ENCODE measurements around the gene CXCL17. TPM values are rescaled to one million over a fixed set of nuclear protein-coding genes. Genes with fewer than 3 reads are reported as not detected.
A peak's percentile ranks its signal among the peaks of the same experiment; 100 is the strongest.

Gene CXCL17
- total RNA-seq, 2 donors from 2014 or later: 6.3 to 19.2 TPM

GRCh38 chr19:42420055-42420544 is 22.6 kb downstream of the CXCL17 start:
- 33 to 35% methylated on average over 8 to 10 of the region's 10 CpGs for WGBS, 2 donors
- ATAC-seq (no peak), DNase-seq (peak; percentile 53 to 68 (median 60))

GRCh38 chr19:42419309-42419708 is 23.4 kb downstream of the CXCL17 start:
- Histone ChIP-seq H3K27ac (no peak overlapping the region), H3K9me3 (no peaks in the 10 kb centered on the region), H3K36me3 (replicated peaks in 1 of 2; ENCODE audit: insufficient read depth in 1 of 2, low read depth in 2 of 2) (no peaks in the 10 kb centered on the region), H3K27me3 (no peaks in the 10 kb centered on the region), H3K4me1 (peaks cover 36% of the 10 kb centered on the region), H3K4me3 (no peak overlapping the region)
- DNase-seq: no peak
- TF ChIP-seq POLR2A (IDR thresholded peaks at IDR 0.05) (no peak), CTCF (IDR thresholded peaks at IDR 0.05) (no peak)
- 52 to 58% methylated on average over 5 to 6 of the region's 6 CpGs for WGBS, 2 donors
- no peak for ATAC-seq
- intact Hi-C loops (cut with DNase I): no loop called here

More at GRCh38 chr19:42420055-42420544, 22.6 kb downstream of the CXCL17 start:
- H3K9me3 ChIP-seq: no peaks in the 10 kb centered on the region
- no peaks in the 10 kb centered on the region for H3K27me3 ChIP-seq
- intact Hi-C loops (cut with DNase I): no loop called here
- H3K36me3 ChIP-seq (replicated peaks in 1 of 2; ENCODE audit: insufficient read depth in 1 of 2, low read depth in 2 of 2): no peaks in the 10 kb centered on the region
- H3K4me3 ChIP-seq: no peak overlapping the region
- H3K4me1 ChIP-seq: peaks cover 37% of the 10 kb centered on the region
- peak overlapping the region in 1 of 4 donors; percentile 70 for H3K27ac ChIP-seq
- peak; percentile 34 to 83 (median 60) for TF ChIP-seq CTCF (IDR thresholded peaks at IDR 0.05)
- no peak for TF ChIP-seq POLR2A (IDR thresholded peaks at IDR 0.05)

- TF ChIP-seq CTCF (IDR thresholded peaks at IDR 0.05) (no peak), POLR2A (IDR thresholded peaks at IDR 0.05) (no peak)
- H3K36me3 ChIP-seq (replicated peaks in 1 of 2; ENCODE audit: insufficient read depth in 1 of 2, low read depth in 2 of 2): no peaks in the 10 kb centered on the region
- ATAC-seq: no peak
- WGBS, 2 donors: 74 to 82% methylated on average over 4 of the region's 4 CpGs
- DNase-seq: no peak
- intact Hi-C loops (cut with DNase I): no loop called here
- H3K4me1 ChIP-seq: peaks cover 15% of the 10 kb centered on the region
- H3K4me3 ChIP-seq: no peak overlapping the region
- no peaks in the 10 kb centered on the region for H3K27me3 ChIP-seq
- H3K27ac ChIP-seq: no peak overlapping the region
- H3K9me3 ChIP-seq: no peaks in the 10 kb centered on the region
Measured at GRCh38 chr19:42412661-42413076, 30.1 kb downstream of the CXCL17 start.

- WGBS, 2 donors: 79 to 92% methylated on average over 4 to 7 of the region's 7 CpGs
- H3K9me3 ChIP-seq: no peaks in the 10 kb centered on the region
- DNase-seq: no peak
- TF ChIP-seq POLR2A (IDR thresholded peaks at IDR 0.05) (no peak), CTCF (IDR thresholded peaks at IDR 0.05) (no peak)
- intact Hi-C loops (cut with DNase I): no loop called here
- no peak overlapping the region for H3K4me3 ChIP-seq
- no peaks in the 10 kb centered on the region for H3K27me3 ChIP-seq
- no peaks in the 10 kb centered on the region for H3K36me3 ChIP-seq (replicated peaks in 1 of 2; ENCODE audit: insufficient read depth in 1 of 2, low read depth in 2 of 2)
- H3K27ac ChIP-seq: no peak overlapping the region
- peaks cover 15% of the 10 kb centered on the region for H3K4me1 ChIP-seq
- ATAC-seq: no peak
Measured at GRCh38 chr19:42412227-42412626, 30.5 kb downstream of the CXCL17 start.

- no peak for DNase-seq
- TF ChIP-seq CTCF (IDR thresholded peaks at IDR 0.05) (no peak), POLR2A (IDR thresholded peaks at IDR 0.05) (no peak)
- no peak overlapping the region for H3K4me3 ChIP-seq
- ATAC-seq: no peak
- no peak overlapping the region for H3K27ac ChIP-seq
- H3K36me3 ChIP-seq (replicated peaks in 1 of 2; ENCODE audit: insufficient read depth in 1 of 2, low read depth in 2 of 2): no peaks in the 10 kb centered on the region
- peaks cover 15% of the 10 kb centered on the region for H3K4me1 ChIP-seq
- 66 to 72% methylated on average over 8 of the region's 8 CpGs for WGBS, 2 donors
- no peaks in the 10 kb centered on the region for H3K9me3 ChIP-seq
- intact Hi-C loops (cut with DNase I): no loop called here
- no peaks in the 10 kb centered on the region for H3K27me3 ChIP-seq
Measured at GRCh38 chr19:42411581-42412178, 31.1 kb downstream of the CXCL17 start.
